CD14-positive monocyte (primary cell): ENCODE measurements around the gene GNS. TPM values are rescaled to one million over a fixed set of nuclear protein-coding genes. Genes with fewer than 3 reads are reported as not detected.
A peak's percentile ranks its signal among the peaks of the same experiment; 100 is the strongest.

Experiments used
- DNase-seq, 3 donors: peaks; one replicate each; pipeline ENCODE4 v3.0.0-alpha.2; 2011 to 2022
- H2AFZ ChIP-seq: 2 replicates; pipeline ENCODE4 v1.6.0; 2012; ENCODE audit warnings: mild to moderate bottlenecking, low read depth, low read length, inconsistent platforms; ENCODE audit not compliant: insufficient read depth, poor library complexity, severe bottlenecking
- H3K27ac ChIP-seq, 2 donors: 1 replicate in 1 of 2; 2 replicates in 1 of 2; pipeline ENCODE4 v1.5.1; 2012 to 2013; ENCODE audit warnings: low read length in 2 of 2, control low read depth in 1 of 2, inconsistent platforms in 1 of 2, low read depth in 1 of 2, mild to moderate bottlenecking in 1 of 2
- H3K27me3 ChIP-seq, 2 donors: one replicate each; pipeline versions ENCODE4 v1.6.0 to v1.6.1; 2011 to 2013; ENCODE audit warnings: low read length in 2 of 2; ENCODE audit not compliant: control insufficient read depth in 2 of 2, insufficient read depth in 2 of 2
- H3K36me3 ChIP-seq, 2 donors: replicated peaks in 1 of 2; 1 replicate in 1 of 2; 2 replicates in 1 of 2; pipeline versions ENCODE4 v1.5.1 to v1.6.1; 2012 to 2013; ENCODE audit warnings: low read length in 2 of 2, control low read depth in 1 of 2, inconsistent platforms in 1 of 2, mild to moderate bottlenecking in 1 of 2; ENCODE audit not compliant: insufficient read depth in 2 of 2, control insufficient read depth in 1 of 2
- H3K4me1 ChIP-seq, 2 donors: 1 replicate in 1 of 2; 2 replicates in 1 of 2; pipeline versions ENCODE4 v1.5.1 to v1.6.1; 2012 to 2013; ENCODE audit warnings: low read length in 2 of 2, control low read depth in 1 of 2, inconsistent platforms in 1 of 2, mild to moderate bottlenecking in 1 of 2, moderate library complexity in 1 of 2; ENCODE audit not compliant: insufficient read depth in 2 of 2, control insufficient read depth in 1 of 2
- H3K4me2 ChIP-seq: replicated peaks from 2 replicates; pipeline ENCODE3; 2012; ENCODE audit warnings: low read length, moderate library complexity, mild to moderate bottlenecking; ENCODE audit not compliant: poor library complexity, severe bottlenecking; ENCODE audit errors: extremely low read depth
- H3K4me3 ChIP-seq, 3 experiments: fragments of 200-600 bp in 1 of 3; sonication (generic) in 1 of 3; replicated peaks in 1 of 3; 1 replicate in 2 of 3; 2 replicates in 1 of 3; pipeline ENCODE4 v1.5.1; 2011 to 2013; ENCODE audit warnings: low read length in 3 of 3, mild to moderate bottlenecking in 3 of 3, control low read depth in 2 of 3, low read depth in 2 of 3, inconsistent platforms in 1 of 3, moderate library complexity in 1 of 3
- H3K79me2 ChIP-seq: 2 replicates; pipeline ENCODE4 v1.6.0; 2012; ENCODE audit warnings: mild to moderate bottlenecking, control low read depth, inconsistent platforms, low read length, moderate library complexity; ENCODE audit not compliant: insufficient read depth
- H3K9ac ChIP-seq: 2 replicates; pipeline ENCODE4 v1.6.0; 2017; ENCODE audit warnings: low read length, mild to moderate bottlenecking; ENCODE audit not compliant: insufficient read depth, poor library complexity, severe bottlenecking
- H3K9me3 ChIP-seq, 2 donors: replicated peaks in 1 of 2; 1 replicate in 1 of 2; 2 replicates in 1 of 2; pipeline versions ENCODE4 v1.5.1 to v1.6.1; 2012 to 2013; ENCODE audit warnings: low read length in 2 of 2, control low read depth in 1 of 2; ENCODE audit not compliant: control insufficient read depth in 1 of 2, insufficient read depth in 1 of 2
- H4K20me1 ChIP-seq: 2 replicates; pipeline ENCODE4 v1.6.0; 2012; ENCODE audit warnings: mild to moderate bottlenecking, low read length, control low read depth, moderate library complexity; ENCODE audit not compliant: insufficient read depth
- H3K27ac Mint-ChIP-seq, 7 donors: one replicate each; pipeline ENCODE4 v1.8.0; 2020; ENCODE audit warnings: mild to moderate bottlenecking in 7 of 7, mixed read lengths in 7 of 7, moderate library complexity in 6 of 7, inconsistent platforms in 2 of 7
- H3K27me3 Mint-ChIP-seq, 3 donors: one replicate each; pipeline ENCODE4 v1.8.0; 2021 to 2022; ENCODE audit warnings: low read depth in 3 of 3, mild to moderate bottlenecking in 3 of 3, mixed read lengths in 3 of 3, moderate library complexity in 3 of 3, inconsistent platforms in 1 of 3
- H3K36me3 Mint-ChIP-seq, 2 donors: one replicate each; pipeline ENCODE4 v1.8.0; 2020; ENCODE audit warnings: mixed read lengths in 2 of 2, inconsistent platforms in 1 of 2, mild to moderate bottlenecking in 1 of 2
- H3K4me1 Mint-ChIP-seq: one replicate; pipeline ENCODE4 v1.8.0; 2020; ENCODE audit warnings: mild to moderate bottlenecking, mixed read lengths
- H3K4me3 Mint-ChIP-seq, 2 donors: one replicate each; pipeline ENCODE4 v1.8.0; 2020; ENCODE audit warnings: mild to moderate bottlenecking in 2 of 2, mixed read lengths in 2 of 2, moderate library complexity in 1 of 2
- H3K9me3 Mint-ChIP-seq, 7 donors: one replicate each; pipeline ENCODE4 v1.8.0; 2020 to 2022; ENCODE audit warnings: mixed read lengths in 7 of 7, mild to moderate bottlenecking in 6 of 7, moderate library complexity in 6 of 7, inconsistent platforms in 2 of 7
- CTCF ChIP-seq: fragments of 200-600 bp; IDR thresholded peaks from one replicate; pipeline ENCODE4 v1.8.0; 2022; ENCODE audit warnings: antibody characterized with exemption, mild to moderate bottlenecking
- WGBS: methylation state at CpG from one replicate; pipeline ENCODE4 v1.1.5; 2013; ENCODE audit warnings: missing lambda C conversion rate; ENCODE audit not compliant: insufficient coverage; 5-methylcytosine and 5-hydroxymethylcytosine counted together
- intact Hi-C, 2 donors: fragments of 100-400 bp; cut with micrococcal nuclease; formaldehyde crosslinking; loops; one replicate each; pipeline versions ENCODE4 v1.15.0 to v1.15.1; 2023
- polyA plus RNA-seq, 3 donors: library from polyadenylated mRNA; depleted of rRNA in 1 of 3; unstranded in 2 of 3; stranded (reverse) in 1 of 3; fragments of 300-500 nt in 2 of 3; fragments of >200 nt in 1 of 3; fragmentation: Illumina TruSeq in 2 of 3; gene quantifications; 1 replicate in 2 of 3; 2 replicates in 1 of 3; pipeline ENCODE4 v1.2.3, GENCODE V29; 2012 to 2021

Gene GNS
- polyA plus RNA-seq, 3 donors, result 103 to 274 (median 203) TPM

- Histone ChIP-seq H3K9me3 (no peaks in the 10 kb centered on the region), H3K27ac (peak overlapping the region in 1 of 2 donors; percentile 2), H3K4me1 (peaks cover 78 to 88% of the 10 kb centered on the region in 2 donors), H3K27me3 (no peaks in the 10 kb centered on the region), H3K79me2 (peaks cover 100% of the 10 kb centered on the region), H4K20me1 (peaks cover 100% of the 10 kb centered on the region), H3K9ac (no peak overlapping the region), H3K4me2 (no peak overlapping the region), H3K36me3 (no peaks in the 10 kb centered on the region), H2AFZ (no peak overlapping the region), H3K4me3 (no peak overlapping the region)
- H3K27ac Mint-ChIP-seq, result peak overlapping the region in 3 of 7 donors; percentile 33 to 90 (median 45)
- H3K4me3 Mint-ChIP-seq, result no peak overlapping the region
- peaks cover 0 to 3% (median 0%) of the 10 kb centered on the region in 7 donors for H3K9me3 Mint-ChIP-seq
- no CpG with 5 or more reads among the region's 2 CpGs for WGBS
- no peak for DNase-seq
- intact Hi-C loops, result no loop called here
- H3K36me3 Mint-ChIP-seq, result peaks cover 9 to 25% of the 10 kb centered on the region in 2 donors
- H3K4me1 Mint-ChIP-seq, result peaks cover 92% of the 10 kb centered on the region
- no peaks in the 10 kb centered on the region for H3K27me3 Mint-ChIP-seq
- TF ChIP-seq CTCF, result no peak
Measured at GRCh38 chr12:64667793-64668192, 91.4 kb downstream of the GNS start.

GRCh38 chr12:64666054-64666914, 92.9 kb downstream of the GNS start:
- intact Hi-C loops, result no loop called here
- Mint-ChIP-seq H3K4me1 (peaks cover 90% of the 10 kb centered on the region), H3K9me3 (no peaks in the 10 kb centered on the region), H3K27me3 (no peaks in the 10 kb centered on the region), H3K4me3 (no peak overlapping the region), H3K36me3 (peaks cover 3 to 19% of the 10 kb centered on the region in 2 donors), H3K27ac (peak overlapping the region in 4 of 7 donors; percentile 9 to 68 (median 28))
- no peak overlapping the region for H3K4me3 ChIP-seq
- H4K20me1 ChIP-seq, result peaks cover 100% of the 10 kb centered on the region
- H3K4me1 ChIP-seq, result peaks cover 67 to 77% of the 10 kb centered on the region in 2 donors
- H3K27ac ChIP-seq, result no peak overlapping the region
- no peak overlapping the region for H3K9ac ChIP-seq
- no peak for TF ChIP-seq CTCF
- no peaks in the 10 kb centered on the region for H3K36me3 ChIP-seq
- no peaks in the 10 kb centered on the region for H3K9me3 ChIP-seq
- peaks cover 100% of the 10 kb centered on the region for H3K79me2 ChIP-seq
- H3K27me3 ChIP-seq, result no peaks in the 10 kb centered on the region
- no peak overlapping the region for H2AFZ ChIP-seq
- WGBS, result 75% methylated on average over 1 of the region's 3 CpGs
- H3K4me2 ChIP-seq, result no peak overlapping the region
- no peak for DNase-seq
